Activated CD8-positive, alpha-beta memory T cell treated with anti-CD3 and anti-CD28 coated beads, Interleukin-2, amount 50 U/mL, for 48 hours (primary cell): ENCODE measurements around the gene PPARD.
"Not testable (repeated sequence)": the region's sequence is repeated elsewhere in the genome, so short reads cannot be mapped to it uniquely, and the experiment has no call there.

Source experiments
- DNase-seq: peaks from one replicate; pipeline ENCODE4 v3.0.0-alpha.2; 2020

Gene PPARD

DNA sequence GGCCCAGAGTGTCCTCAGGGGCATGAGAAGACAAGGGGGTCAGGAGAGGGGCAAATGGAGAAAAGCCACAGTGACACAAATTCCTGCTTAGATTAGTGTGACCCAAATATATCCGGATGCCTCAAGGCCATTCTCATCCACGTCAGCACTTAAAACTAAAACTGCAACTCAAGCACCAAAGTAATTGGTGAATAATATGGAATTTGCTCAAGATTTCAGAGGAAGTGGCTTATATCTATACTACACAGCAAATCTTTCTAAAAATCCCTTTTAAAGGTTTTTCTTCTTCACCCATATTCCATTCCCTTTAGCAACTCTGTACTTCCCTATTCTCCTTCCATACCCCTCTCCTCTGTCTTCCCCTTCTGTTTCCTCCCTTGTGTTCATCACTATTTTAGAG lies 29.6 kb upstream of the PPARD start:
- no peak for DNase-seq

DNA sequence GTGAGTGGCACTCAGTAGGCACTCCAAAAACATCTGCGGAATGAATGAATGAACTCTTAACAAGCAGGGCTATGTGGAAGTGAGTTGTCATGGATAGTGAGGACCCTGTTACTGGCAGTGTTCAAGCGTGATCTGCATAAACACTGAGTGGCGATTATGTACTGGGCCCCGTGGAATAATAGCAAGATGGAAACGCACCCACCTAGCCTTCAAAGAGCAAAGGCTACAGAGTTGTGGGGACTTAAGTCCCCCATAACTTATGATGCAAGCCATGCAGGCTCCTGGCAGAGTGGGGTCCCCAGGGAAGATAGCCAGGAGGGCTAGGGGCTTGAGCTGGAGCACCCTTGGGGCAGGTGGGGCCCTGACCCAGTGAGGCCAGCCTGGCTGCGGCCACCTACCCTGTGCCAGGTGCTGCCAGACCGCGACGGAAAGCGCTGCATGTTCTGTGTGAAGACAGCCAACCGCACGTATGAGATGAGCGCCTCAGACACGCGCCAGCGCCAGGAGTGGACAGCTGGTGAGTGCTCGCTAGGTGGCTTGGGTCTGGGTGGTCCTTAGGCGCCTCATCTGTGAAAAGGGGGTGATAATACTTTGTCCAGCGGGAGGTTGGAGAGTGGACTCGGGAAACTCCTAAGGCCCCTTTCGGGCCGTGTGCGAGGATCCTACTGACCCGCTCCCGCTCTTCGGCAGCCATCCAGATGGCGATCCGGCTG lies 24.7 kb upstream of the PPARD start:
- DNase-seq = no peak

DNA sequence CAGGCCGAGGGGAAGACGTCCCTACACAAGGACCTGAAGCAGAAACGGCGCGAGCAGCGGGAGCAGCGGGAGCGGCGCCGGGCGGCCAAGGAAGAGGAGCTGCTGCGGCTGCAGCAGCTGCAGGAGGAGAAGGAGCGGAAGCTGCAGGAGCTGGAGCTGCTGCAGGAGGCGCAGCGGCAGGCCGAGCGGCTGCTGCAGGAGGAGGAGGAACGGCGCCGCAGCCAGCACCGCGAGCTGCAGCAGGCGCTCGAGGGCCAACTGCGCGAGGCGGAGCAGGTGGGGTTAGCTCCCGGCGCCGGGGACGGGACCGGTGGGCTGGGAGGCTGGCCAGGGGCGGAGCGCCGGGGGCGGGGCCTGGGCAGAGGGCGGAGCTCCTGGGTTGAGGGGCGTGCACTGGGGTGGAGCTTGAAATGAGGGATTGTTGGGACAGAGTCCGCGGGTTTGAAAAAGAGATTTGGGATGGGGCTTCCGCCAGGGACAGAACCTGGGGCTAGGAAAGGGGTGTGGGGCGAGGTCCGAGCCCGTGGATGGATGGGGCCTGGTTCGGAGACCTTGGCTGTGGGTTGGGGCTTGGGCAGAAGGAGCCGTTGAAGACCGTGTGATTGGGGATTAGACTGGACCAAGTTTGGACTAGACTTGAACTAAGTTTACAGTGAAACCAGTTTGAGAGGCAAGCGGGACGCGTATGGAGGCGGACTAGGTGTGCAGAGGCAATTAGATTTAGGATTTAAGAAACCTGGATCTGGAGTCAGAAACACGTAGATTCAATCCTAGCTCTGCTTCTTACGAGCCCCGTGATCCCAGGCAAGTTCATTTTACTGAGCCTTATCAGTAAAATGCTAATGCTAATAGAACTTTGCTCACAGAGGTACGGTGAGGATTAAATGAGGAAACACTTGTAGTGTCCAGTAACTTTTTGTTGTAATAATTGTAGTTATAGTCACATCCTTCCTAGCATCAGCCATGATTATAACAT lies 23.9 kb upstream of the PPARD start:
- DNase-seq = no peak

DNA sequence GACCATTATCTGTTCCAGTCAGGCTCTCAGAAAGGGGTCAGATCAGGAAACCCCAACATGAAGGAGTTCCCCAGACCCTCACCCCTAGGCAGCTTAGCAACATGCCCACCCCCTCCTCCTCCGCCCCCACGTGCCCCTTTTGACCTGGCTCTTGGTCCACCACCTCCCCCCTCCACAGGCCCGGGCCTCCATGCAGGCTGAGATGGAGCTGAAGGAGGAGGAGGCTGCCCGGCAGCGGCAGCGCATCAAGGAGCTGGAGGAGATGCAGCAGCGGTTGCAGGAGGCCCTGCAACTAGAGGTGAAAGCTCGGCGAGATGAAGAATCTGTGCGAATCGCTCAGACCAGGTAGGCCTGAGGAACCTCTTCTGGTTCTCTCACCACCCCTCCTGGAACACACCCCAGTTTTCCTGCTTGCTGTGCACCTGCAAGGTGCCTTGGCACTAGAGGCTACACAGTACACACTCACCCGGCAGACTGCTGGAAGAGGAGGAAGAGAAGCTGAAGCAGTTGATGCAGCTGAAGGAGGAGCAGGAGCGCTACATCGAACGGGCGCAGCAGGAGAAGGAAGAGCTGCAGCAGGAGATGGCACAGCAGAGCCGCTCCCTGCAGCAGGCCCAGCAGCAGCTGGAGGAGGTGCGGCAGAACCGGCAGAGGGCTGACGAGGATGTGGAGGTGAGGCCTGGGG lies 22.9 kb upstream of the PPARD start:
- DNase-seq = no peak

DNA sequence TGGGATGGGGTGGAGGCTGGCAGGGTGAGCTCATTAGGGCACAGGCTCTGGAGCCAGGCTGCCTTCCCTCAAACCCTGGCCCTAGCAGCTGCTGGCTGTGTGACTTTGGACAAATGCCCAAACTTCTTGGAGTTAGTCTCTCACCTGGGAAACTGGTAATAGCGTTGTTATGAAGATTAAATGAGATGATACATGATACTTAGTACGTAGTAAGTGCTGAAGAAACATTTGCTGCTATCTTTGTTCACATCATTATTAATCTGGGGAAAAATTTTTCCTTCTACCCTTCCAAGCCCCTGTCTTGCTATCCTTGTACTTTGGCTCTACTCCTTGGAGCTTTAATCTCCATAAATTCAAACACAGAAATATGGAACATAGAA lies 22.3 kb upstream of the PPARD start:
- no peak for DNase-seq

DNA sequence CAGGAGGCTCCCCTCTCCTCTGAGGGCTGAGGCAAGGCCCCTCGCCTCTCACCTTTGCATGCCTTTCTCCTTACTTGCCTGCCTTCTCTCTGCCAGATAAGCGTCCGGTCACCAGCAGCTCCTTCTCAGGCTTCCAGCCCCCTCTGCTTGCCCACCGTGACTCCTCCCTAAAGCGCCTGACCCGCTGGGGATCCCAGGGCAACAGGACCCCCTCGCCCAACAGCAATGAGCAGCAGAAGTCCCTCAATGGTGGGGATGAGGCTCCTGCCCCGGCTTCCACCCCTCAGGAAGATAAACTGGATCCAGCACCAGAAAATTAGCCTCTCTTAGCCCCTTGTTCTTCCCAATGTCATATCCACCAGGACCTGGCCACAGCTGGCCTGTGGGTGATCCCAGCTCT lies 21.3 kb upstream of the PPARD start:
- DNase-seq = no peak

DNA sequence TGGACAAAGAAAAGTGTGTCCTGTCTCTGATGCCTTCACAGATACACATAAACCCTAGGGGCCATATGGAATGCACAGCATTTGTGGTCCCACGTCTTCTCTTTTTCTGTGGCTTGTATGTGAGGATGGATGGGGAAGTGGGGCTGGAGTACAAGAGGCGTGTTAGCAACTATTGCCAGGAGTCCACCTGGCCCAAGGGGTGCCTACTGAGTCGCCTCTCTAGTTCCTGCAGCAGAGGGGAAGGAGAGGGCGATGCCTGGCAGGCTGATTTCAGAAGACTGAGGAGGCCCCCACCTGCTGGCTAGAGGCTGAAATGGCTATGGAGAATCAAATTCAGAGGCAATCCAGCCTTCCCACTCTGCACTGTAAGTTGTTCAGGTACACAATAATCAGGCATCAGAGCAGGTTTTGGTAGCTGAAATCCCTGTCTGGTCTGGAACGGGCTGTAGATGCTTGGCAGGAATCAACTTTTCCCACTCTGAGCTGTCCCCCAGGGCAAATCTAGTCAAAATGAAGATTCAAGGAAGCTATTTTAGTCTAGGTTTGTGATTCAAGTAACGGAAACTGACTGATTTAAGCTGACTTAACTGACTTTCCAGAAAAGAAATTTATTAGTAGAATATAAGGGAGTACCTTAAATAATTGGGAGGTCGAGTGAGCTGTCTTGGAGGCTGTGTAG lies 14.9 kb upstream of the PPARD start:
- peak; percentile 76 for DNase-seq

DNA sequence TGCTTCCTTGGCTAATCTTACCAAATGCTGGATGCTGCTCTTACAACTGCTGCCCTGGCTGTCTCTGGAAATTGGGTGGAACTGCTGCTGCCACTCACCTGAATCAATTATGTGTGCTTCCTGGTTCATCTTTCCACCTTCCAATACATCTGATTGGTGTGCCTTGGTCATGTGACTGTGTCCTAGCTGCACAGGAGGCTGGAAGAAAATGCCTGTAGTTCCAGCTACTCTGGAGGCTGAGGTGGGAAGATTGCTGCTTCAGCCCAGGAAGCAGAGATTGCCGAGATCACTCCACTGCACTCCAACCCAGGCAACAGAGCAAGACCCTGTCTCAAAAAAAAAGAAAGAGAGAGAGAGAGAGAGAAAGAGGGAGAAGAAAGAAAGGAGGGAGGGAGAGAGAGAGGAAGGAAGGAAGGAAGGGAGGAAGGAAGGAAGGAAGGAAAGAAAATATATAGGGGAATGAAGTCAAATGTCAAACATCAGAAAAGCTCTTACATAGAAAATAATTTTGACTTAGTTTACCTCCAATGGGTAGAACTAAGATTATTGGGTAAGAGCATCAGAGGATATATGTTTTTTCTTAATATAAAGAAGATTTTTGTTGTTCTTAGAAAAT lies 14.1 kb upstream of the PPARD start:
- no peak for DNase-seq

DNA sequence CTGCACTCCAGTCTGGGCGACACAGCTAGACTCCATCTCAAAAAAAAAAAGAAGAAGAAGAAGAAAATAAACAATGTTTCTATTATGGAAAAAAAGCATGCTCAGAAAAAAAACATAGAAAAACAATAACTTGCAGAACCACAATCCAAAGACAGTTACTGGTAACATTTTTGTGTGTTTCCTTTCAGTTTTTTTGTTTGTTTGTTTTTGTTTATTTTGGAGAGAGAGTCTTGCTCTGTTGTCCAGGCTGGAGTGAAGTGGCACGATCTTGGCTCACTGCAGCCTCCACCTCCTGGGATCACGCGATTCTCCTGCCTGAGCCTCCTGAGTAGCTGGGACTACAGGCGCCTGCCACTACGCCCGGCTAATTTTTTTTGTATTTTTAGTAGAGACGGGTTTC lies 13.4 kb upstream of the PPARD start:
- not testable (repeated sequence) for DNase-seq

DNA sequence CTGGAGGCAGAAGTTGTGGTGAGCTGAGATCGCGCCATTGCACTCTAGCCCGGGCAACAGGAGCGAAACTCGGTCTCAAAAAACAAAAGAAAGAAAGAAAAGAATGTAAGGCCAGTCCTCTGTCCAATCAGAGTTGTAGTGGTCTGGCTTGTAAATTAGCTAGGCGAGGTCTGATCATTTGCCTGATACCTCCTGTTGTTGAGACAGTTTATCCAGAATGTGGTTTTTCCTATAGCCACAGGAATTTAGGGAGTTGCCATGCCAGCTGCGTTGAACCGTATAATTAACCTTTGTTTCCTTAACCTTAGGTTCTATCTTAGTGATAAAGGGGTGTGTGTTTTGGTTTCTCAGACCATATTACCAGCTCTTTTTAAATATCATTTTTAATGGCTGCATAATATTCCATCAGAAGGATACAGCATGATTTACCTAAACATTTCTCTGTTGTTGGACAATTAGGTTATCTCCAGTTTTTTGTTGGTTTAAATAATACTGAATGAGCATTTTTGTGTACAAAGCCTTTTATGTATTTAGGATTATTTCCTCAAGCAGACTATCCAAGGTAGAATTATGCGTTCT lies 11.7 kb upstream of the PPARD start:
- DNase-seq = no peak

DNA sequence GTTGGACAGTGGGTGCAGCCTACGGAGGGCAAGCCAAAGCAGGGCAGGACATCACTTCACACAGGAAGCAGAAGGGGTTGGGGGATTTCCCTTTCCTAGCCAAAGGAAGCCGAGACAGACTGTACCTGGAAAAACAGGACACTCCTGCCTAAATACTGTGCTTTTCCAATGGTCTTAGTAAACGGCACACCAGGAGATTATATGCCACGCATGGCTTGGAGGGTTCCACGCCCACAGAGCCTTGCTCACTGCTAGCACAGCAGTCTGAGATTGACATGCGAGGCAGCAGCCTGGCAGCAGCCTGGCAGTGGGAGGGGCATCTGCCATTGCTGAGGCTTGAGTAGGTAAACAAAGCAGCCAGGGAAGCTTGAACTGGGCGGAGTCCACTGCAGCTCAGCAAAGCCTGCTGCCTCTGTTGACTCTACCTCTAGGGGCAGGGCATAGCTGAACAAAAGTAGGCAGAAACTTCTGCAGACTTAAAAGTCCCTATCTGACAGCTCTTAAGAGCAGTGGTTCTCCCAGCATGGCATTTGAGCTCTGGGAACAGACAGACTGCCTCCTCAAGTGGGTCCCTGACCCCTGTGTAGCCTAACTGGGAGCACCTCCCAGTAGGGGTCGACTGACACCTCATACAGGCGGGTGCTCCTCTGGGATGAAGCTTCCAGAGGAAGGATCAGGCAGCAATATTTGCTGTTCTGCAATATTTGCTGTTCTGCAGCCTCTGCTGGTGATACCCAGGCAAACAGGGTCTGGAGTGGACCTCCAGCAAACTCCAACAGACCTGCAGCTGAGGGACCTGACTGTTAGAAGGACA lies 10.1 kb upstream of the PPARD start:
- DNase-seq = peak; percentile 64

DNA sequence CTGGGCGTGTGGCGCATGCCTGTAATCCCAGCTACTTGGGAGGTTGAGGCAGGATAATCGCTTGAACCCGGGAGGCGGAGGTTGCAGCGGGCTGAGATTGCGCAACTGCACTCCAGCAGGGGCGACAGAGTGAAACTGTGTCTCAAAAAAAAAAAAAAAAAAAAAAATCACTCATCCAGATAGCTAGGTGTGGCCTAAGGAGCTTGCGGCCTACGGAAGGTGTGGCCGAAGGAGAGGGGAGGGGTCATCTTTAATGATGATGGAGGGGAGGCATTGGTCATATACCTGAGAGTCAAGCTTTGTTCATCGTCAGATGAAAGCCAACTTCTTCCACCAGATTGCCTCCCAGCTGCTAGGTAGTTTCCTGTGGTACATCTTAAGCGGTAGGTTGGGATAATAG lies 801 bp upstream of the PPARD start:
- no peak for DNase-seq

DNA sequence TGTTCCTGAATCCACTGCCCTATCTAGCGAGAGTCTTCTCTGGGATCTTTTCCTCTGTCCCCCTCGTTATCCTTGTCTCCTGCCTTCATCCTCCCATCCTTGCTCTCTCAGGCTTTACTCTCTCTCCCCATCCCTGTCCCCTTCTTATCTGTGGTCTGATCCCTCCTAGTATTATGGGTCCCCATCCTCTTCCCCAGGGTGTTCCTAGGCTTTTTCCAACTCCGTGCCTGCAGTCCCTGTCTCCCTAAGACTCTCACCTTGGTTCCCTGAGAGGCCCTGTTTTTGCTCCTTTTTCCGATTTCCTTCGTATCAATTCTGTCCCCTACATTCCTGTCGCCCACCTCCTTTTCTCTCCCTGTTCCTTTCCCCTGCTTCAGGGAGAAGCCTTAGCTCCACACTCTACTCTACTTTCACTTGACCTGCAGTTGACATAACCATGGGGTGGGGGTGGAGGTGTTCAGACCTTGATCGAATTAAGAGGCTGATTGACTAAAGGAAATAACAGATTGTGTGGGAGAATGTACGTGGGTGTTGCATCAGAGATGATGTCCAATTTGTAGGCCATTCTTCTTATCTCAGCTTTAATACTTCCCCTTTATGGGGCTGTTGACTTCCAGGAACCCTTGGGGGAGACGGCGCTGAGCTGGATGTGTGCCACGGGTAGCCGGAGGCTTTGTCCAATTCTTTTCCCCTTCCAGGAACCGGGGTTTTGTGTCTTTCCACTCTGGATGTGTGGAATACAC lies 905 bp downstream of the PPARD start:
- no peak for DNase-seq

DNA sequence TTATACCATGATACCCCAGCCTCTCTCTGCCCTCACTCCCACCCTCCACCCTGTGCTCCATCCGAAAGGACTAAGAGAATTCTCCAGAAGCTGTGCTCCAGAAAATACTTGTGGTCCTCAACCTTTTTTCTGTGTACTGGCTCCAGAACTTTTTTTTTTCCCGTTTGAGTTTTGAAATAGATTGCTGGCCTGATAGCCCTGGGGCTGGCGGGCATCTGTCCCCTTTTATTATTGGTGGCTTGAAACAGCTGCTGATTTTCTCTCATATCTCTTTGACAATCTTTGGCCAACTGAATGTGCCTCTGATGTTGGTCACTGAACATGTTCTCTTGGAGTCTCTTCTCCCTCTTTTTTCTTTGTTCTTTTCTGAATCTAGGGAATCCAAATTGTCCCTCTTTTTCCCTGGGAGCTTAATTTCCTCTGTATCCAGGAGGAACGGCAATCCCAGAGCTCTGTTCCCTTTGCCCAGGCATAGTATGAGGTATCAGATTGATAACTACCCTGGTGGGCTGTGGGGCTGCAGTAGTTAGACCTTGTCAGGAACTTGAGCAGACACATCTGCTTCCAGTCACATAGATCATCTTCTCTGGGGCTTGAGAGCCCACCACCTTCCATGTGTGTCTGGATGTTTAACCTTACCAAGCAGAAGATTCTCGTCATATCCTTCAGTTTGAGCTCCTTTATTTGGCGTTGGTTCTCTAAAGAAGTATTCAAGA lies 1.6 kb downstream of the PPARD start:
- no peak for DNase-seq

DNA sequence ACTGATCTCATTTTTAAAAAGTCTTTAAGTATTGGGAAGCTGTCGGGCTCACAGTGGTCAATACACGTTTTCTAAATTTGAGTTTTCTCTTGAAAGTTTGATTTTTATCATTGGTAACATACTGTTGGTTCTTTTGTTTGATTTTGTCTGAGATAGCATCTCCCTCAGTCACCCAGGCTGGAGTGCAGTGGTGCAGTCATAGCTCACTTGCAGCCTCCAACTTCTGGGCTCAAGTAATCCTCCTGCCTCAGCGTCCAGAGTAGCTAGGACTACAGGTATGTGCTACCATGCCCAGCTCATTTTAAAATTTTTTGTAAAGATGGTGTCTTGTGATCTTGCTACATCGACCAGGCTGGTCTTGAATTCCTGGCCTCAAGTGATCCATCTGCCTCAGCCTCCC lies 9.1 kb downstream of the PPARD start:
- DNase-seq = no peak

DNA sequence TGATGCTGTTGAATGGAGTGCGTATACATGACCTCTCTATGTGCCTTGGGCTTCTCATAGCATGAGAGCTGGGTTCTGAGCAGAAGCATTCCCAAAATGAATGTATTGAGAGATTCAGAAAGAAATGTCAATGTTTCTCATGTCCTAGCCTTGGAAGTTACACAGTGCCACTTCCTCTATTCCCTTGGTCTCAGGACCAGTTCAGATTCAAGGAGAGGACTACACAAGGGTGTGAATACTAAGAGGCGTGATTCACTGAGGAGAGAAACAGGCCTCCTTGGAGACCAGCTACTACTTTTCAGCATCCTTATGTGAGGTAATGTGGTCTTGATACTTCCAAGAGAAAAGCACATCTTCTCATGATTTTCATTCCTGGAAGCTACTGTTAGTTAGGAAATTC lies 10.4 kb downstream of the PPARD start:
- DNase-seq = no peak

DNA sequence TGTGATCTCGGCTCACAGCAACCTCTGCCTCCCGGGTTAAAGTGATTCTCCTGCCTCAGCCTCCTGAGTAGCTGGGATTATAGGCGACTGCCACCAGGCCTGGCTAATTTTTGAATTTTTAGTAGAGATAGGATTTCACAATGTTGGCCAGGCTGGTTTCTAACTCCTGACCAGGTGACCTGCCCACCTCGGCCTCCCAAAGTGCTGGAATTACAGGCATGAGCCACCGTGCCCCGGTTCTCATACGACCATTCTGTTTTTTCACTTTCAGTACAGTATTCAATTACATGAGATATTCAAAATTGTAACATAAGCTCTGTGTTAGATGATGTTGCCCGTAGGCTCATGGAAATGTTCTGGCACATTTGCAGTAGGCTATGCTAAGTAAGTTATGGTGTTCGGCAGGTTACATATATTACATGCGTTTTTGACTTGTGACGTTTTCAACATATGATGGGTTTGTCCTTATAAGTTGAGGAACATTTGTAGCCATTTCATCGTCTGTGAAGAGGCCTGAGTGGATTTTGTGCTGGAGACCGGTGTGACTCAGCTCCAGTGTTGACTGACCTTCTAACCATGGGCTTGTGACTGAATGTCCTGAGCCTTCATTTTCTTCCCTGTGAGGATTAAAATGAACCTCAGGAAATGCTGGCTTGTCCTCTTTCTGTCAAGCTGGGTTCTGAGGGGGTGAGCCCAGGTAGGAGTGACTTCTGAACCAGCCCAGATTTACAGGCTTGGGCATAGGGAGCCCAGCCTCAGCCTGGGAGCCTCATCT lies 12.2 kb downstream of the PPARD start:
- no peak for DNase-seq

DNA sequence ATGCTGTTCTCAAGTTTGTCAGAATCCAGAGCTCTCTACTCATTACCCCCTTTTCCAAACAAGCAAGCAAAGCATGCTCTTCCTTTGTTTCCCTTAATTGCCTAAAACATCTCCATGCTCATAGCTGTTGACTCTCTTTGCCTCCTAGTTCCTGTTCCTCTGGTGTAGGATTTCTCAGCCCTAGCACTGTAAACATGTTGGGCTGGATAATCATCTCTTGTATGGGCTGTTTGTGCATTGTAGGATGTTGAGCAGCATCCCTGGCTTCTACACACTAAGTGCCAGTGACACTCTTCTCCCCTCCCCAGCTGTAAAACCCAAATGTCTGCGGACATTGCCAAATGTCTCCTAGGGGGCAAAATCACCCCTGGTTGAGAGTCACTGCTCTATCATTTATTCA lies 14.0 kb downstream of the PPARD start:
- DNase-seq = no peak

DNA sequence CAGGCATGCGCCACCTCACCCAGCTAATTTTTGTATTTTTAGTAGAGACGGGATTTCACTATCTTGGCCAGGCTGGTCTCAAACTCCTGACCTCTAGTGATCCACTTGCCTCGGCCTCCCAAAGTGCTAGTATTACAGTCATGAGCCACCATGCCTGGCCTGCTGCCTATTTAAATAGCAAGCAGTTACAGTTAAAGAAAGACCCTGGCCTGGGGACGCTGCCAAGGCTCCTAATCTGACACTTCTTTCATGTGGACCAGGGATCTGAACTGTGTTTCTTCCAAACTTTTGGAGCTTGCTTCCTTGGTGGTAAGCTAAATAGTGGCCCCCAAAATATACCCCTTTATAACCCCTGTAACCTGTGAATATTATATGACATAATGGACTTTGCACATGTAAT lies 15.3 kb downstream of the PPARD start:
- no peak for DNase-seq
